ENCODE measurements around the gene ANKRD42.
A peak's percentile ranks its signal among the peaks of the same experiment; 100 is the strongest.

The ANKRD42 gene

DNA sequence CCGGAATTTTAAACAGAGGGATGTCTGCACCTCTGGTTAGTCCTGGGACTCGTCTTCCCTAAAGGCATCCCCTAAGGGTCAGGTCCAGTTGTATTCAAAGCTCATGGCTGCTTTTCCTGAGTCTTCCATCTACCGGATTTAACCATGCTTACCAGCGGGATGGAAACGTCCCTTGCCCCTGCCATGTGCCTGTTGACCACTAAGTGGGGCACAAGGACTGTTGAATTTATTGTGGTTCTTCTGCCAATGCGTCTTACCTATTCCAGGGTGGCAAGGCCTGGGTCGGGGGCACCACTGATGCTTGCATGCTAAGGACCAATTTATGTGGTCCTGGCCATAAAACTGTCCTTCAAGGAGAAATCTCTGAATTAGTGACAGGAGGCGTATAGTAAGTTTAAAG is 25.6 kb downstream of the ANKRD42 start:
- no peak overlapping the region for H3K4me3 ChIP-seq (ENCODE audit: low read depth, low read length)
- CTCF ChIA-PET: no interaction called here
- TF ChIP-seq KLF10 (tag by site-specific recombination; IDR thresholded peaks at IDR 0.05) (no peak), ZNF37A (tag by site-specific recombination; IDR thresholded peaks at IDR 0.05) (no peak), ZNF624 (tag by site-specific recombination; IDR thresholded peaks at IDR 0.05) (no peak), ZSCAN30 (tag by site-specific recombination; IDR thresholded peaks at IDR 0.05) (no peak), ZNF274 (IDR thresholded peaks at IDR 0.05; ENCODE audit: low read length) (no peak), ZNF274 (tag by site-specific recombination; IDR thresholded peaks at IDR 0.05; ENCODE audit: borderline replicate concordance) (no peak)
- TF ChIP-seq, protein P1, sequence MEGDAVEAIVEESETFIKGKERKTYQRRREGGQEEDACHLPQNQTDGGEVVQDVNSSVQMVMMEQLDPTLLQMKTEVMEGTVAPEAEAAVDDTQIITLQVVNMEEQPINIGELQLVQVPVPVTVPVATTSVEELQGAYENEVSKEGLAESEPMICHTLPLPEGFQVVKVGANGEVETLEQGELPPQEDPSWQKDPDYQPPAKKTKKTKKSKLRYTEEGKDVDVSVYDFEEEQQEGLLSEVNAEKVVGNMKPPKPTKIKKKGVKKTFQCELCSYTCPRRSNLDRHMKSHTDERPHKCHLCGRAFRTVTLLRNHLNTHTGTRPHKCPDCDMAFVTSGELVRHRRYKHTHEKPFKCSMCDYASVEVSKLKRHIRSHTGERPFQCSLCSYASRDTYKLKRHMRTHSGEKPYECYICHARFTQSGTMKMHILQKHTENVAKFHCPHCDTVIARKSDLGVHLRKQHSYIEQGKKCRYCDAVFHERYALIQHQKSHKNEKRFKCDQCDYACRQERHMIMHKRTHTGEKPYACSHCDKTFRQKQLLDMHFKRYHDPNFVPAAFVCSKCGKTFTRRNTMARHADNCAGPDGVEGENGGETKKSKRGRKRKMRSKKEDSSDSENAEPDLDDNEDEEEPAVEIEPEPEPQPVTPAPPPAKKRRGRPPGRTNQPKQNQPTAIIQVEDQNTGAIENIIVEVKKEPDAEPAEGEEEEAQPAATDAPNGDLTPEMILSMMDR (tag by site-specific recombination; IDR thresholded peaks at IDR 0.05): peak; percentile 33; the same call in 1 of the 2 replicates
- no peaks in the 10 kb centered on the region for H3K36me3 ChIP-seq (ENCODE audit: control insufficient read depth in 2 of 2, insufficient read depth in 1 of 2, low read length in 2 of 2)
- H3K9me3 ChIP-seq (ENCODE audit: control insufficient read depth, insufficient read depth, low read depth, low read length): no peaks in the 10 kb centered on the region
- no peak overlapping the region for H3K27ac ChIP-seq (ENCODE audit: extremely low read depth, low read depth, low read length)
- POLR2A ChIA-PET: no interaction called here
- no peaks in the 10 kb centered on the region for H3K4me1 ChIP-seq (ENCODE audit: control insufficient read depth, insufficient read depth, low read length)

DNA sequence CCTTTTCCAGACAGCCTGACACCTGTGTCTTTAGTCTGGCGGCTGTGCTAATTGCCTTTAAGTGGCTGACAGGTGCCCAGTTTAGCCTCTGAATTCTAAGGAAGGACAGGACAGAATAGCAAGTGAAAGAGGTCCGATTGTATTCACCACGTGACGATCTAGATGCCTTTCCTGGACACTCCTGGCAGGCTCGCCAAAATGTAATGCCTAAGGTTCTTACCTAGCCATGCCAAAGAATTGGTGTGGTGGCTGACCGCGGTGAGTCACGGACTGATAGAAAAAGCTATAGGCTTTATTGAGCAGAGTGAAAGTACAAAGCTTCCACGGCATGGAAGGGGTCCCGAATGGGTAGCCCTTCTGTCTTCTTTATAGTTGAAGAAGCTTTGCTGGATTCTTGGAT is 26.7 kb downstream of the ANKRD42 start:
- TF ChIP-seq MZF1 (tag by site-specific recombination; IDR thresholded peaks at IDR 0.05; ENCODE audit: borderline replicate concordance) (no peak), ZNF555 (tag by site-specific recombination; conservative IDR thresholded peaks at IDR 0.05) (no peak), OVOL3 (tag by site-specific recombination; IDR thresholded peaks at IDR 0.05) (no peak), SALL2 (tag by site-specific recombination; IDR thresholded peaks at IDR 0.05; ENCODE audit: borderline replicate concordance) (no peak), ZNF530 (tag by site-specific recombination; IDR thresholded peaks at IDR 0.05; ENCODE audit: low read depth) (no peak), EGR2 (tag by site-specific recombination; IDR thresholded peaks at IDR 0.05; ENCODE audit: low read depth) (no peak), ZNF266 (tag by site-specific recombination; IDR thresholded peaks at IDR 0.05; ENCODE audit: low read depth) (no peak), IKZF3 (tag by site-specific recombination; IDR thresholded peaks at IDR 0.05) (no peak), ZNF146 (tag by site-specific recombination; IDR thresholded peaks at IDR 0.05) (no peak), ZEB2 (tag by site-specific recombination; IDR thresholded peaks at IDR 0.05) (no peak), FEZF1 (tag by site-specific recombination; IDR thresholded peaks at IDR 0.05) (no peak)
- TF ChIP-seq, protein P2, sequence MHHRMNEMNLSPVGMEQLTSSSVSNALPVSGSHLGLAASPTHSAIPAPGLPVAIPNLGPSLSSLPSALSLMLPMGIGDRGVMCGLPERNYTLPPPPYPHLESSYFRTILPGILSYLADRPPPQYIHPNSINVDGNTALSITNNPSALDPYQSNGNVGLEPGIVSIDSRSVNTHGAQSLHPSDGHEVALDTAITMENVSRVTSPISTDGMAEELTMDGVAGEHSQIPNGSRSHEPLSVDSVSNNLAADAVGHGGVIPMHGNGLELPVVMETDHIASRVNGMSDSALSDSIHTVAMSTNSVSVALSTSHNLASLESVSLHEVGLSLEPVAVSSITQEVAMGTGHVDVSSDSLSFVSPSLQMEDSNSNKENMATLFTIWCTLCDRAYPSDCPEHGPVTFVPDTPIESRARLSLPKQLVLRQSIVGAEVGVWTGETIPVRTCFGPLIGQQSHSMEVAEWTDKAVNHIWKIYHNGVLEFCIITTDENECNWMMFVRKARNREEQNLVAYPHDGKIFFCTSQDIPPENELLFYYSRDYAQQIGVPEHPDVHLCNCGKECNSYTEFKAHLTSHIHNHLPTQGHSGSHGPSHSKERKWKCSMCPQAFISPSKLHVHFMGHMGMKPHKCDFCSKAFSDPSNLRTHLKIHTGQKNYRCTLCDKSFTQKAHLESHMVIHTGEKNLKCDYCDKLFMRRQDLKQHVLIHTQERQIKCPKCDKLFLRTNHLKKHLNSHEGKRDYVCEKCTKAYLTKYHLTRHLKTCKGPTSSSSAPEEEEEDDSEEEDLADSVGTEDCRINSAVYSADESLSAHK (tag by site-specific recombination; IDR thresholded peaks at IDR 0.05): no peak
- TF ChIP-seq, protein P3, sequence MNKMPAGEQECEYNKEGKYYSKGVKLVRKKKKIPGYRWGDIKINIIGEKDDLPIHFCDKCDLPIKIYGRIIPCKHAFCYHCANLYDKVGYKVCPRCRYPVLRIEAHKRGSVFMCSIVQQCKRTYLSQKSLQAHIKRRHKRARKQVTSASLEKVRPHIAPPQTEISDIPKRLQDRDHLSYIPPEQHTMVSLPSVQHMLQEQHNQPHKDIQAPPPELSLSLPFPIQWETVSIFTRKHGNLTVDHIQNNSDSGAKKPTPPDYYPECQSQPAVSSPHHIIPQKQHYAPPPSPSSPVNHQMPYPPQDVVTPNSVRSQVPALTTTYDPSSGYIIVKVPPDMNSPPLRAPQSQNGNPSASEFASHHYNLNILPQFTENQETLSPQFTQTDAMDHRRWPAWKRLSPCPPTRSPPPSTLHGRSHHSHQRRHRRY (tag by site-specific recombination; IDR thresholded peaks at IDR 0.05): no peak
- Histone ChIP-seq H3K4me1 (ENCODE audit: control insufficient read depth, insufficient read depth, low read length) (no peaks in the 10 kb centered on the region), H3K36me3 (ENCODE audit: control insufficient read depth in 2 of 2, insufficient read depth in 1 of 2, low read length in 2 of 2) (no peaks in the 10 kb centered on the region), H3K27ac (ENCODE audit: extremely low read depth, low read depth, low read length) (no peak overlapping the region), H3K4me3 (ENCODE audit: low read depth, low read length) (no peak overlapping the region), H3K9me3 (ENCODE audit: control insufficient read depth, insufficient read depth, low read depth, low read length) (no peaks in the 10 kb centered on the region)
- ChIA-PET POLR2A (no interaction called here), CTCF (interaction anchor here (0.5 to 1.1 kb wide), 5 partner anchors 30 to 599 kb away, joined by 3 to 5 read pairs (median 3); no protein-coding TSS in a partner anchor)
